KMS-11 (cell line): ENCODE results near the gene SIL1.
A peak's percentile ranks its signal among the peaks of the same experiment; 100 is the strongest.

ENCODE experiments used
- H2AFZ ChIP-seq: fragments of 200-600 bp; sonication (generic); 2 replicates; pipeline ENCODE4 v1.6.1; 2016; ENCODE audit warnings: antibody characterized with exemption, mixed run types, low read depth
- H3K27ac ChIP-seq: fragments of 200-600 bp; sonication (generic); 2 replicates; pipeline ENCODE4 v1.6.1; 2016; ENCODE audit warnings: mild to moderate bottlenecking, mixed run types
- H3K27me3 ChIP-seq: fragments of 200-600 bp; sonication (generic); 2 replicates; pipeline ENCODE4 v1.6.1; 2017; ENCODE audit warnings: mild to moderate bottlenecking, low read depth, mixed run types, moderate library complexity; ENCODE audit not compliant: insufficient read depth
- H3K36me3 ChIP-seq: fragments of 200-600 bp; sonication (generic); 2 replicates; pipeline ENCODE4 v1.6.1; 2017; ENCODE audit warnings: mild to moderate bottlenecking, mixed run types; ENCODE audit not compliant: insufficient read depth
- H3K4me1 ChIP-seq: fragments of 200-600 bp; sonication (generic); 2 replicates; pipeline ENCODE4 v1.6.1; 2016; ENCODE audit warnings: mild to moderate bottlenecking, low read depth, mixed run types; ENCODE audit not compliant: poor library complexity, severe bottlenecking
- H3K4me2 ChIP-seq: fragments of 200-600 bp; sonication (generic); 2 replicates; pipeline ENCODE4 v1.7.0; 2016; ENCODE audit warnings: mild to moderate bottlenecking, mixed run types
- H3K4me3 ChIP-seq: fragments of 200-600 bp; sonication (generic); IDR thresholded peaks from 2 replicates; pipeline ENCODE4 v1.6.1; 2017; ENCODE audit warnings: low read depth, low read length, mixed read lengths; ENCODE audit not compliant: insufficient read depth
- H3K79me2 ChIP-seq: fragments of 200-600 bp; sonication (generic); 2 replicates; pipeline ENCODE4 v1.6.1; 2016; ENCODE audit warnings: low read depth, mixed run types; ENCODE audit not compliant: insufficient read depth
- H3K9ac ChIP-seq: fragments of 200-600 bp; sonication (generic); 2 replicates; pipeline ENCODE4 v1.6.1; 2016; ENCODE audit warnings: mild to moderate bottlenecking, mixed run types
- H4K20me1 ChIP-seq: fragments of 200-600 bp; sonication (generic); 2 replicates; pipeline ENCODE4 v1.6.1; 2016; ENCODE audit warnings: mild to moderate bottlenecking, mixed run types; ENCODE audit not compliant: insufficient read depth
- CTCF ChIP-seq: fragments of 200-600 bp; sonication (generic); conservative IDR thresholded peaks from 2 replicates; pipeline ENCODE4 v1.6.1; 2017; ENCODE audit warnings: low read depth, mild to moderate bottlenecking, antibody characterized with exemption, low read length, moderate library complexity, mixed read lengths

SIL1 gene

DNA sequence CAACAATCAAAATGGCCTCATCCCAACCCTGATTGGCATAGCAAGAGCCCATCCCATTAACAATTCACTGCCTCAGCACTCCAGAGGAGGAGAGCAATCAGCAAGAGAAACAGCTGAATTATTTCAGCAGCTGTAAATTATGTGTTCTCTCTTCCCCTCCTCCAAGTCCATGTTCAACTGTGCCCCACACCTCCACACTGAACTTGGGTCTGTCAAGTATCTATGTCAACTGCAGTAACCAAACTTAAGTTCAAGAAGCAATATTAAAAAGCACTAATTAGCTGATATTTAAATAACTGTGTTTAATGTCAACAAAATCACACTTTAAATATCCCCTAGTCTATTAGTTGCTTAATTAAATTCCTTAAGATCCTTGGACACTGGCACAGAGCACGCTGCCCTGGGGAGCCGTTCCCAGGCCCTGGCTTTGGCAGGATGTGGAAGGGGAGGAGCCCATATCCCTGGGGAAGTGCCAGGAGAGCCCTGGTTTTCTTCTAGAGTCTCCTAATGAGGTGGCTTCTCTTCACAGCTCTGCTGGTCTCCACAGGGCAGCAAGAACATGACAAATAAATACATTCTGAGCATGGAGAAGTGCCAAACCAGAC is 50.6 kb downstream of the SIL1 start:
- no peak for TF ChIP-seq CTCF
- no peak overlapping the region for H3K4me3 ChIP-seq
- H3K4me2 ChIP-seq: no peak overlapping the region
- H3K4me1 ChIP-seq: peaks cover 9% of the 10 kb centered on the region
- no peaks in the 10 kb centered on the region for H3K27me3 ChIP-seq
- no peak overlapping the region for H3K27ac ChIP-seq
- no peak overlapping the region for H2AFZ ChIP-seq
- no peaks in the 10 kb centered on the region for H3K36me3 ChIP-seq
- no peak overlapping the region for H3K9ac ChIP-seq
- H3K79me2 ChIP-seq: no peaks in the 10 kb centered on the region; the same call in 1 of the 2 replicates
- H4K20me1 ChIP-seq: no peaks in the 10 kb centered on the region

DNA sequence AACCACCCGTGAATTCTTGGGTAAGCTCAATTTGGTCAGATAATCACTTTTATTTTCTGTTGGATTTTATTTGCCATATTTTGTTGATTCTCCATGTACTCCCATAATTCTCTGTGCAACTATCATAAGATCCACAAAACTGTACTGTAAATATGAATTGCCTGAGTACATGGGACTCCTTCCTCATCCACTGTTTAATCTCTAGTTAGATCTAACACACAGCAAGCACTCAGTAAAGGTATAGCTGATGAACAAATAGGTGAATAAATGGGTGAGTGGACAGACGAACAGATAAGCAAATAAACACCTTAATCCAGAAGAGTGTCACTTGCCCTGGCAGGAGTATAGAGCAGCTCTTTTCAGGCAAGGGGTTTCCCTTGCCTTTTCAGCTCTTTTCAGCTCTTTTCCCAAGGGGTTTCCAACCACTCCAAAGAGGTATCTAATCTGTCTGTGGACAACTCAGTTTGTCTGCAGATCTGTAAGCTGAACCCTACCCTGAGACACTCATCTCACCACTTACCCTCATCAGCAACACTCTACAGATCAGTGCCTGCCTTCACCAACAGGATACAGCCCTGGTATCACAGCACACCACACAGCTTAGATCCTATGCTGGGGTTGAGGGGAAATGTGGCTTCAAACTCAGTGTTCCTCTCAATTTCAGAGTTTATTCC is 51.2 kb downstream of the SIL1 start:
- no peak overlapping the region for H3K9ac ChIP-seq
- H3K4me2 ChIP-seq: no peak overlapping the region
- no peaks in the 10 kb centered on the region for H3K36me3 ChIP-seq
- no peak for TF ChIP-seq CTCF
- H3K4me3 ChIP-seq: no peak overlapping the region
- H4K20me1 ChIP-seq: no peaks in the 10 kb centered on the region
- no peak overlapping the region for H2AFZ ChIP-seq
- H3K4me1 ChIP-seq: peaks cover 15% of the 10 kb centered on the region
- H3K27ac ChIP-seq: no peak overlapping the region
- no peaks in the 10 kb centered on the region; the same call in 1 of the 2 replicates for H3K79me2 ChIP-seq
- no peaks in the 10 kb centered on the region for H3K27me3 ChIP-seq

- Histone ChIP-seq H2AFZ (no peak overlapping the region), H3K4me3 (no peak overlapping the region), H3K4me1 (peaks cover 42% of the 10 kb centered on the region), H4K20me1 (no peaks in the 10 kb centered on the region), H3K27ac (no peak overlapping the region), H3K36me3 (no peaks in the 10 kb centered on the region), H3K79me2 (no peaks in the 10 kb centered on the region; the same call in 1 of the 2 replicates), H3K9ac (no peak overlapping the region), H3K4me2 (peak overlapping the region; percentile 76; the same call in 1 of the 2 replicates), H3K27me3 (no peaks in the 10 kb centered on the region)
- TF ChIP-seq CTCF: no peak
Observed at GRCh38 chr5:139141446-139142204, 56.5 kb downstream of the SIL1 start.

DNA sequence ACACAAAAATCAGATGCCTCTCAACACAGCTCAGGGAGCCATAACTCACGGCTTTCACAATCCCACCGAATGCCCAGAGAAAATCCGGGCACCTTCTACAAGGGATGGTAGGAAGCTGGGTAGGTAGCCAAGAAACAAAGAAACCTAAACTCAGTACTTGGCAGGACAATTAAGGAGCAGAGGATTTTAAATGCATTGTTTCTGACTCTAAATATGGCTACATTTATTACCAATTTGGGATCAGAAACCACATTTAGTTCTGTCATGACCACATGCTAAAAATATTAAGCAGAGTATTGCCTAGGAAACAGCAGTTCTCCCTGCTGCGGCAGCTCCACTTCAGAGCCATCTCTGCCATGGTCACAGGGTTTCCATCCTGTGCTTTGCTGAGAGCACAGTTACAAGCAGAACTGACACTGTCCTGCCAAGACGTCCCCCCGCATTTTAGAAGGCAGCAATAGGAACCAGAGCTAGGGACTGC is 57.5 kb downstream of the SIL1 start:
- peak overlapping the region; percentile 10; the same call in 1 of the 2 replicates for H3K9ac ChIP-seq
- H3K79me2 ChIP-seq: no peaks in the 10 kb centered on the region; the same call in 1 of the 2 replicates

More for the DNA sequence above, 57.5 kb downstream of the SIL1 start:
- Histone ChIP-seq H3K36me3 (no peaks in the 10 kb centered on the region), H2AFZ (peak overlapping the region; percentile 26; the same call in 1 of the 2 replicates), H3K4me2 (peak overlapping the region; percentile 76), H4K20me1 (no peaks in the 10 kb centered on the region), H3K4me3 (no peak overlapping the region), H3K27ac (peak overlapping the region; percentile 19; the same call in 1 of the 2 replicates), H3K4me1 (peaks cover 42% of the 10 kb centered on the region), H3K27me3 (no peaks in the 10 kb centered on the region)
- no peak for TF ChIP-seq CTCF
